ENCODE data around the gene PYCR2.
A peak's percentile ranks its signal among the peaks of the same experiment; 100 is the strongest.

Gene PYCR2

GRCh38 chr1:225873281-225873850 is 50.7 kb downstream of the PYCR2 start:
- DNase-seq = no peak

- no peak for DNase-seq
Observed at GRCh38 chr1:225872075-225872430, 52.0 kb downstream of the PYCR2 start.

GRCh38 chr1:225871359-225872074 is 52.5 kb downstream of the PYCR2 start:
- DNase-seq = peak; percentile 93

GRCh38 chr1:225870911-225871310 is 53.1 kb downstream of the PYCR2 start:
- DNase-seq = no peak
